ENCODE data around the gene EFCAB14.
"Not testable (repeated sequence)": the region's sequence is repeated elsewhere in the genome, so short reads cannot be mapped to it uniquely, and the experiment has no call there.

EFCAB14 gene

DNA sequence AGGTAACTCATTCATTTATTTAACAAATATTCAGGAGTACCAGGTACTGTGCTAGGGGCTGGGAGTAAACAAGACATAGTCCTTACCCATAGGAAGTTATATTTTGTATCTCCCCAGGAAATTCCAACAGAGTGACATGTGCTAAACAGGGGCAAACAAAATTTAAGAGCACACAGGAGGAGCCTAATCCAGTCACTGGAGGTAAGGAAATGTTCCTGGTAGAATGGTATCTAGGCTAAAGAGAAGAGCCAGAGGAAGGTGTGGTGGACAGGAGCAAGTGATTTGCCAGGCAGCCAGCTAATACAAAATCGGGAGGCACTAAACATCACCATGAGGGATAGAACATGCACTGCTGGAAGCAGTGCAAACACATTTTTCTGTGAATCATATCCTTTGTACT lies 36.9 kb downstream of the EFCAB14 start:
- no peak for DNase-seq

DNA sequence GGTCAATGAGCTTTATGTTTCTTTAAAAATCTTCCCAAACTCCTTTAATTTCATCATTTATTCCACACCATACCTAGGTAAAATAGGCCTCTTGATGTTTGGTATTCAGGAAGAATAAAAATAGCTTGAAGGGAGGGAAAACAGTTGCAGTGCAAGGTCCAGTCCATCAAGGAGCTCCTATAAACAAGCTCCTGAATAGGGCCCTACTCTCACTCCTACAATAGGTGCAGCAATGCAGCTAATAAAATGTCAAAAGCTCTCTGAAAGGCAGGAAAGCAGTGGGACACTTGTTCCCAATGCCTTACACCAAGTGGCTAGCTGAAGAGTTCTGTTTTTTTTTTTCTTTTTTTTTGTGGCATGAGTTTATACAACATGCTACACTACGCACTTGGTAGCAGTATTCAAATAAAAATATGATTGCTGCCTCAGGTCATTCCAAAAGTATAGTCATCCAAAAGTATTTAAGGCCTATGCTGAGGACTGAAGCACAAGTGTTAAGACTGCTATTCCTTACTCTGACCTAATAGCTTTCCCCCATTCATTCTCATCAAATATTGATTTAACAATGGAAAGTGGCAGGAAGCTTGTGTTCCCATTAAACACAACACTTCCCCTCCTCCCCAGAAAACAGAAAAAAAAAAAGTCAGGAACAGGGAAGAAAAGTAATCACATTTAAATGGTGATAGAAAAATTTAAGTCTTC lies 37.4 kb downstream of the EFCAB14 start:
- DNase-seq = no peak

- DNase-seq = no peak
Observed at GRCh38 chr1:46679789-46680573, 38.9 kb downstream of the EFCAB14 start.

GRCh38 chr1:46677339-46677738 lies 41.6 kb downstream of the EFCAB14 start:
- DNase-seq = no peak

DNA sequence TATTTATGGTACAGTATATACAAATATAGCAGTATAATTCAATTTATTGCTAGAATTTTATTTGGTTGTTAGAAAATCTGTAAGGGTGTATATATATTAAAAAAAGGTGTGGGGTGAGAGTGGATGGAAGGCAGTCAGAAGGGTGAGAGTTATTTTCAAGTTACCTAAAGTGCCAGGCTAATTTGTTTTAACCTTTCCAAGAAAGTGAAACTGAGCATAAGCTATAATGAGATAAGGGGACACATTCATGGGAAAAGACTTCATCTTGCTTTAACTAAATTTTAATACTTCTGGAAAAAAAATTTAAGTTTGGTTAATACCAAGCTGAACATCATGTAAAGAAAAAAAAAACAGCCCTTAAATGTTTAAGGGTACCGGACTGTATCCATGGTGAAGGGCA lies 42.4 kb downstream of the EFCAB14 start:
- DNase-seq = no peak

- DNase-seq = no peak
Observed at GRCh38 chr1:46675549-46676314, 43.2 kb downstream of the EFCAB14 start.

DNA sequence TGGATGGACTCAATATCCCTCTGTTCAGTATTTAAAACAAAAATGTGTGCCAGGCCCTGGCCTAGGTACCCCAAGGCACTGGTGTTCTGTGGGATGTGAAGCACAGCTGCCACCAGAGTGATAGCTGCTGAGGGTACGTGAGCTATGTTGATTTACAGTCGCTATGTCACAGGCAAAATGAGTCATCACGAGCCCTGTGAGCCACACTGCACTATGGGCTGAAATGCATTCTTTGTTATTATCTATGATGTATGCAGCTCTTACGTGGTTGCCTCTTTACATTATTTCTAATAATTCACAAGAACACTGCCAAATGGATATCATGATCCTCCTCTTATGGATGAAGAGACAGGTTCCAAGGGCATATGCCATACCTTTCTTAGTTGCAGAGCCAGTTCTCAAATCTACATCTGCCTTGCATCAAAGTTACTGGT lies 45.1 kb downstream of the EFCAB14 start:
- no peak for DNase-seq

GRCh38 chr1:46672696-46673095 lies 46.2 kb downstream of the EFCAB14 start:
- DNase-seq = no peak

GRCh38 chr1:46671554-46671953 lies 47.4 kb downstream of the EFCAB14 start, which contains the start of gene TEX38:
Gene TEX38 (plus strand): TSS chr1:46671854. CDS start chr1:46671935, 81 bp downstream.
- no peak for DNase-seq

GRCh38 chr1:46670134-46670533 lies 48.8 kb downstream of the EFCAB14 start:
- DNase-seq = no peak

GRCh38 chr1:46667782-46668760 lies 50.8 kb downstream of the EFCAB14 start, which contains the start of gene ATPAF1:
Gene ATPAF1 (minus strand): TSS chr1:46668364. CDS start chr1:46668322, 42 bp downstream.
- peak; percentile 30 for DNase-seq

GRCh38 chr1:46665983-46666382 lies 52.9 kb downstream of the EFCAB14 start:
- no peak for DNase-seq

DNA sequence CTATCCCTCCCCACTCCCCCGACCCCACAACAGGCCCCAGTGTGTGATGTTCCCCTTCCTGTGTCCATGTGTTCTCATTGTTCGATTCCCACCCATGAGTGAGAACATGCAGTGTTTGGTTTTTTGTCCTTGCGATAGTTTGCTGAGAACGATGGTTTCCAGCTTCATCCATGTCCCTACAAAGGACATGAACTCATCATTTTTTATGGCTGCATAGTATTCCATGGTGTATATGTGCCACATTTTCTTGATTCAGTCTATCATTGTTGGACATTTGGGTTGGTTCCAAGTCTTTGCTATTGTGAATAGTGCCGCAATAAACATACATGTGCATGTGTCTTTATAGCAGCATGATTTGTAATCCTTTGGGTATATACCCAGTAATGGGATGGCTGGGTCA lies 56.0 kb downstream of the EFCAB14 start:
- DNase-seq = not testable (repeated sequence)

- not testable (repeated sequence) for DNase-seq
Observed at GRCh38 chr1:46660116-46660515, 58.8 kb downstream of the EFCAB14 start.

DNA sequence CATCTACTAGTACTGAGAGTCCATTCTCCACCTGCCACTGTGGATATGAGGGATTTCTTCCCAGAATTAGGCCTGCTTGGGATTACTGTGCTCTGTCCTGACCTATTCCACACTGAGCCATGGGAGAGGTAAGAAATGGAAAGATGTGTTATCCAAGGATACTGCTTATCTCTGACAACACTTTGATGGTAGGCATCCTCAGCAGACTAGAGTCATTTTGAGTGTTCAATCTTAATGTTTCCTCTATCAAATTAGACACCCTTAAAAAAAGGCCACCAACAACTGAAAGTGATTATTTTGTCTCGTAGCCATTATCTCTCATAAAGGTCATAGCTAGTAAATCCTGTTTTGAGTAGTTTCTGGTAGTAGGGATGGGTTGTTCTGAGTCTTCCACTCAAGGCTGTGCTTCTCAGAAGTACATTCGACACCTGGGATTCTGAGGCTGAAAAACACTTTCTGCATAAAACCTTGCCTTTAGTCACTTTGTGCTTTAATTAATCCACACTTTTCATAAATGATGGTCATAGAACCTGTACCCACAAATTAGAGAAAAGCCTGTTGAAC lies 59.5 kb downstream of the EFCAB14 start:
- no peak for DNase-seq

DNA sequence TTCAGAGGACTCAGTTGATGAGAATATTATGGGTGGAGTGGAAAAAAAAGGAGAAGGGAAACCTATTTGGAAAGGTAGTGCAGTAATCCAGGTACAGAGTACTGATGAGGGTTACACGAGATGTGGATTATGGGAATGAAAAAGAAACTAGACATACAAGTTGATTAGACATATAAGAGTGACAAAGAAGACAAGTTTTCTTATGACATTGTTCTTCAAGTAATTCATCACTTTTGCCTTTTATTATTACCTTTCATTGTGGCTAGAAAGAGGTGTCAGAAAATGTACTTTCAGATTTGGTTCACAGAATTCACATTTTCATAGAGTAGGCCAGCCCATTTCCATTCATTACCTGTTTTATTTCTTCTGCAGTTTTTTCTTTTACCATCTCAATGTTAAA lies 61.1 kb downstream of the EFCAB14 start:
- DNase-seq = no peak

DNA sequence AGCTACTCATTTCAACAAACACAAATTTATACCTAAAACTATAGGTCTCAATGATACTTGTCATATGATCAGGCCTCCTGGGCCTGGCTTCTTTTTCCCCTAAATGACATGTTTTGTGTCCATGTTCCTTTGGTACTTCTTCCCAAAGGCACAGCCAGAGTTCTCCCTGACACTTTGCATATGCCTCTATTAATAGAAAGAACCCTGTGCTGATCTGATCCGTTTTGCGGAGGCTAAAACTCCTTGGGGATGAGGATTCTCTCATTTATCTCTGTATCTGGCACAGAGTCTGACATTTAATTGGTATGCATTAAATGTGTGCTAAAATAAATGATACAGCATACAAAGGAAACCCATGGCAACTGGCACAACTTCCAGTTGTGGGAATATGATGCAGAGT lies 62.3 kb downstream of the EFCAB14 start:
- no peak for DNase-seq

DNA sequence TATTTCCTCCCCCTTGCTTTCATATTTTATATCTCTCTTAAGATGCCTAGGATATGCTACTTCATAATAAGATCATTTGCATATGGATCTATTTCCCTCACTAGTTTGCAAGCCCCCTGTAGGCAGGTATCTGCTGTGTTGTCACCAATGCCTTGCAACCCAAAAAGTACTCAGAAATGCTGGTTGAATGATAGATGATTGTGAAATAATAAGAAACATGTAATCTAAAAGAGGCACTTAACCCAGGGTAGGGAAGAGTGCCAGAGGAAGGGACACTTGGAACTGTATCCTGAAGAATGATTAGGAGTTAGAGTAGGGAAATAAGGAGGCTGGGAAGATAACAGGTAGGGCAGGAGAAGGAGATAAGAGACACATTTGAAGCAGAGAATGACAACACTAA lies 63.1 kb downstream of the EFCAB14 start:
- no peak for DNase-seq

- DNase-seq = not testable (repeated sequence)
Observed at GRCh38 chr1:46654698-46655097, 64.2 kb downstream of the EFCAB14 start.

DNA sequence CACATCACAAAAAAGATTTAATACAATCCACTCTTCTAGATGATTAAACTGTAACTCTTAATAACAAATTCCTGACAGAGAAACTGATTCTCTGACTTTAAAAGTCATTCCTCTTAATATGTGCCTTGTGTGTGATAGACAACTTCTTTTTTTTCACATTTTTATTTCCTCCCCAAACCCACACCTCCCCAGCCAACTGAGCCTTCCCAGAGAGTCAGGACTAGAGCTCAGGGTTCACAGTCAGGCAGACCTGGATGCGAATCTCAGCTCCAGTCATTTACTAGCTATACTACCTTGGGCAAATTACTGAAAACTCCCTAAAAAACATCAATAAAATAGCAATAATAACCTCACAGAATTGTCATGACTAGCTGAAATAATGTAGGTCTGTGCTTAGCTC lies 64.9 kb downstream of the EFCAB14 start:
- no peak for DNase-seq

DNA sequence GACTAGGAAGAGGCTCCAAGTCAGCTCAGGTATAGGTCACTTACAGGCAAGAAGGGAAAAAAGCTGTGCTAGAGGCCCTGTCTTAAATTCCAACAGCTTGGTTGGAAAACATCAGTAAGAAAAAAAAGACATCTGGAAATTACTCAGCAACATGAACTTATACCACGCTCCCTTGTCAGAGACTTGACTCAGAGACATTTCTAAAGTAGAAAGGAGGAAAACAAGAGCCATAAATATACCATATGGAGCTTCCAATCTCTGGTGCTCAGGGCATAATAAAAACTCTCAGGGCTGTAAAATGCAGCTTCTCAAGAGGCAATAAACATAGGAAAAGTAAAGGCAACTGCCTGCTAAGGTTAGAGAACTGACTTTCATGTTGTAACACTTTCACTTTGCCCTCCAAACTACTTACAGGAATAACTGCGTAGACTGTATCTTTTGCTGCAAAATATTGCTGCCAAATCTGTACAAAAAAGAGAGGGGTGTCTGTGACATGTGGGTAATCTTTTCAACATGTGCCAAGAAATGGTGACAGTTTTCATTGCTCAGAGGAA lies 65.4 kb downstream of the EFCAB14 start:
- no peak for DNase-seq

Data from kidney glomerular epithelial cell (primary cell).